GM21423 (cell line): ENCODE measurements around the gene TAF9.
"Not testable (repeated sequence)": the region's sequence is repeated elsewhere in the genome, so short reads cannot be mapped to it uniquely, and the experiment has no call there.

Experiments used
- ATAC-seq: cut with Tn5 transposase; IDR thresholded peaks from one replicate; pipeline ENCODE4 v1.9.1; 2021; ENCODE audit warnings: mild to moderate bottlenecking, moderate library complexity; ENCODE audit not compliant: unreplicated experiment

The TAF9 gene

DNA sequence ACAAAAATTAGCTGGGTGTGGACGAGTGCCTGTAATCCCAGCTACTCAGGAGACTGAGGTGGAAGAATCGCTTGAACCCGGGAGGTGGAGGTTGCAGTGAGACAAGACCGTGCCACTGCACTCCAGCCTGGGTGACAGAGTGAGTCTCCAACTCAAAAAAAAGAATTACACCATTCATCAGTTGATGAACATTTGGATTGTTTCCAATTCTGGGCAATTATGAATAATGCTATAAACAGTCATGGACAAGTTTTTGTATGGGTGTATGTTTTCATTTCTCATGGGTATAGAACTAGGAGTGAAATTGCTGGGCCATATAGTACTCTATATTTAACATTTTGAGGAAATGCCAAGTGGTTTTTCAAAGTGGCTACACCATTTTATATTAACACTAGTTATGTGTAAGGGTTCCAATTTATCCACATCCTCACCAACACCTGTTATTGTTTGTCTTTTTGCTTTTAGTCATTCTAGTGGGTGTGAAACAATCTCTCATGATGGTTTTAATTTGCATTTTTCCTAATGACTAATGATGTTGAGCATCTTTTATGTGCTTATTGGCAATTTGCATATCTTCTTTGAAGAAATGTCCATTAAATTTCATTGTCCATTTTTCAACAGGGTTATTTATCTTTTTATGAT, 27.7 kb downstream of the TAF9 start:
- ATAC-seq, result no peak

- no peak for ATAC-seq
Observed at GRCh38 chr5:69335341-69335935, 33.9 kb downstream of the TAF9 start.

- ATAC-seq, result peak; percentile 53
Observed at GRCh38 chr5:69334793-69335268, 34.5 kb downstream of the TAF9 start.

DNA sequence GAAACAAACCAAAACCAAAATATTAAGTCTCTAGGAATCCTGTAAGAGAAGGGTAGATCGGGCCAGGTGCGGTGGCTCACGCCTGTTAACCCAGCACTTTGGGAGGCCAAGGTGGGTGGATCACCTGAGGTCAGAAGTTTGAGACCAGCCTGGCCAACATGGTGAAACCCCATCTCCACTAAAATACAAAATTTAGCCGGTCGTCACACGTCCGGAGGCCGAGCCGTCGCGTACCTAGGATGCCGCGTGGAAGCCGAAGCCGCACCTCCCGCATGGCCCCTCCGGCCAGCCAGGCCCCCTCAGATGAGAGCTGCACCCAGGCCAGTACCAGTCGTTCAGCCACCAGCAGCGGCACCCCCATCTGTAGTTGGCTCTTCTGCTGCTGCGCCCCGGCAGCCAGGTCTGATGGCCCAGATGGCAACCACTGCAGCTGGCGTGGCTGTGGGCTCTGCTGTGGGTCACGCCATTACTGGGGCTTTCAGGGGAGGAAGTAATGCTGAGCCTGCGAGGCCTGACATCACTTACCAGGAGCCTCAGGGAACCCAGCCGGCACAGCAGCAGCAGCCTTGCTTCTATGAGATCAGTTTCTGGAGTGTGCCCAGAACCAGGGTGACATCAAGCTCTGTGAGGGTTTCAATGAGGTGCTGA, 35.5 kb downstream of the TAF9 start:
- not testable (repeated sequence) for ATAC-seq

- no peak for ATAC-seq
Observed at GRCh38 chr5:69331528-69332445, 37.5 kb downstream of the TAF9 start.

- ATAC-seq, result no peak
Observed at GRCh38 chr5:69329905-69330489, 39.3 kb downstream of the TAF9 start.

DNA sequence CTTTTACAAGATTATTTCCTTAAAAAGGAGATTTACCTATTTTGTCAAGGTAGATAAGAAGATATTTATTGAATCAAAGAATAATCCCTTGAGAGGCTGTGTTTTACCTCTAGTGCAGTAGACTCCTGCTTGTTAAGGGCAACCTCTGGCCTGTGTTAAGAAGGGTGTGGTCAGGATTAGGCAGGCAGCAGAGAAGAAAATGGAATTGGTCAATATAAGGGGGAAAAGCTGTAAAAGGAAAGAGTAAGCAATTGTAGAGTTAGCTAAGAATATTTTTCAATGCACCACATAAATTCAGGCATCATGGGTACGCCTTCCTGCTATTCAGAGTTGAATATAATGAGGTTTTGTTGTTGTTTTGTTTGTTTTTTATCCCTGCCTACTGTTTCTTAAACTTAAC, 43.0 kb downstream of the TAF9 start:
- no peak for ATAC-seq

- no peak for ATAC-seq
Observed at GRCh38 chr5:69317391-69317790, 51.9 kb downstream of the TAF9 start.

- no peak for ATAC-seq
Observed at GRCh38 chr5:69315972-69316371, 53.3 kb downstream of the TAF9 start.
